Measurements from ENCODE around the gene DENND5B. TPM values are rescaled to one million over a fixed set of nuclear protein-coding genes. Genes with fewer than 3 reads are reported as not detected.

Gene DENND5B
- total RNA-seq, 1 experiment from 2014 or later = 34.9 TPM

DNA sequence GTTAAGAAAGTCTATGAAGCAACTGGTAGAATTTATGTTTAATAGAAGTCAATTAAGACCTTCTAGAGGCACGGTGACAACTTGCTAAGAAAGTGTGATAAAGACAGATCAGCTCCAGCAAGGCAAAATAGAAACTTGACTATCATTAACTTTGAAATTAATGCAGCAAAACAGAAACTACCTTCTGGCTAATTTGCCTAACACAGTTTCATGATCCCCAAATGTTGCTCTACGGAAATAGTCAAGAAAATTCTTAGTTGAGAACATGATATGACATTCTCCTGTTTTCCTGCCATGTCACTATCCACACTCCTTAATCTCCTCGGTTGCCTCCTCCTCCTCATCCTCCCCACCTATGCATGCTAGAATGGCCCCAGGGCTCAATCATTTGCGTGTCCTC is 4.2 kb downstream of the DENND5B start:
- Histone ChIP-seq H3K27me3 (replicated peaks; ENCODE audit: control insufficient read depth, insufficient read depth, low read length) (no peaks in the 10 kb centered on the region), H3K9me3 (no peaks in the 10 kb centered on the region), H3K36me3 (ENCODE audit: control insufficient read depth, insufficient read depth, low read length) (peaks cover 5% of the 10 kb centered on the region; the same call in 1 of the 2 replicates), H3K4me1 (peaks cover 15% of the 10 kb centered on the region; the same call in 1 of the 2 replicates), H3K4me3 (ENCODE audit: low read depth, low read length) (no peak overlapping the region)
- ChIA-PET POLR2A (no interaction called here), CTCF (no interaction called here)
- no peak for DNase-seq
- intact Hi-C loops (cut with micrococcal nuclease; ENCODE audit: unreplicated experiment) = no loop called here
- peaks cover 11% of the 10 kb centered on the region for H3K36me3 Mint-ChIP-seq (ENCODE audit: insufficient read depth, unreplicated experiment)
- H3K4me3 Mint-ChIP-seq (ENCODE audit: unreplicated experiment) = no peak overlapping the region
- peaks cover 15% of the 10 kb centered on the region for H3K4me1 Mint-ChIP-seq (ENCODE audit: low read depth, unreplicated experiment)
- H3K27ac Mint-ChIP-seq (ENCODE audit: unreplicated experiment) = no peak overlapping the region
- H3K27me3 Mint-ChIP-seq (ENCODE audit: insufficient read depth, unreplicated experiment) = no peaks in the 10 kb centered on the region
- TF ChIP-seq CTCF (IDR thresholded peaks at IDR 0.05; ENCODE audit: insufficient read depth in 1 of 2, low read depth in 1 of 2, low read length in 1 of 2, severe bottlenecking in 1 of 2, unreplicated experiment in 1 of 2) = no peak
- no TSS peak for BruUV-seq (replicated peaks)
- no peaks in the 10 kb centered on the region for H3K9me3 Mint-ChIP-seq (ENCODE audit: unreplicated experiment)

DNA sequence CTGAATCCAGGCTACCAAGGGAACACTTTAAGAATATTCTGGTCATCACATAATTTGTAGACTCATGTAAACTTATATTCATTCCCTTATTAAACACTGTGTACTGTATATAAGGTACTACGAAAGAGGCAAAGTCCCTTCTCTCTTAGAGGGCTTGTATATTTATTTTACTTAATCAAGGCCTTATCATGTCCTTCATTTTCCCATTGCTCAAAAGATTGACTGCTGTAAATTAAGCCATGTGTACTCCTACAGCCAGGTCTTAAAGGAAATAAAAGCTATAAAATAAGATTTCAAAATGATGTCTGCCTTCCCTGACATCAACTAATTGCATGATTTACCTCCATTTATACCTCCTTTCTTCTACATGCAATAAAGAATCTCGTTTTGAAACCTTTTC is 5.0 kb downstream of the DENND5B start:
- CTCF ChIA-PET = no interaction called here
- BruUV-seq (replicated peaks) = no TSS peak

GRCh38 chr12:31585271-31585670 is 5.7 kb downstream of the DENND5B start:
- H3K4me1 Mint-ChIP-seq (ENCODE audit: low read depth, unreplicated experiment) = peaks cover 15% of the 10 kb centered on the region
- ChIA-PET POLR2A (no interaction called here), CTCF (interaction anchor here (0.6 kb wide), 1 partner anchor 14 kb away, joined by 3 read pairs; no protein-coding TSS in a partner anchor)
- intact Hi-C loops (cut with micrococcal nuclease; ENCODE audit: unreplicated experiment) = no loop called here
- H3K36me3 ChIP-seq (ENCODE audit: control insufficient read depth, insufficient read depth, low read length) = peaks cover 5% of the 10 kb centered on the region; the same call in 1 of the 2 replicates
- no peaks in the 10 kb centered on the region for H3K27me3 Mint-ChIP-seq (ENCODE audit: insufficient read depth, unreplicated experiment)
- BruUV-seq (replicated peaks) = no TSS peak
- H3K4me1 ChIP-seq = peaks cover 15% of the 10 kb centered on the region; the same call in 1 of the 2 replicates
- TF ChIP-seq CTCF (IDR thresholded peaks at IDR 0.05; ENCODE audit: insufficient read depth in 1 of 2, low read depth in 1 of 2, low read length in 1 of 2, severe bottlenecking in 1 of 2, unreplicated experiment in 1 of 2) = no peak
- no peaks in the 10 kb centered on the region for H3K27me3 ChIP-seq (replicated peaks; ENCODE audit: control insufficient read depth, insufficient read depth, low read length)
- no peak overlapping the region for H3K4me3 ChIP-seq (ENCODE audit: low read depth, low read length)
- H3K9me3 Mint-ChIP-seq (ENCODE audit: unreplicated experiment) = no peaks in the 10 kb centered on the region
- H3K27ac Mint-ChIP-seq (ENCODE audit: unreplicated experiment) = no peak overlapping the region
- H3K9me3 ChIP-seq = no peaks in the 10 kb centered on the region
- no peak for DNase-seq
- peaks cover 5% of the 10 kb centered on the region for H3K36me3 Mint-ChIP-seq (ENCODE audit: insufficient read depth, unreplicated experiment)
- no peak overlapping the region for H3K4me3 Mint-ChIP-seq (ENCODE audit: unreplicated experiment)

More for the DNA sequence above, 5.0 kb downstream of the DENND5B start:
- Mint-ChIP-seq H3K36me3 (ENCODE audit: insufficient read depth, unreplicated experiment) (peaks cover 5% of the 10 kb centered on the region), H3K9me3 (ENCODE audit: unreplicated experiment) (no peaks in the 10 kb centered on the region), H3K27ac (ENCODE audit: unreplicated experiment) (no peak overlapping the region), H3K4me3 (ENCODE audit: unreplicated experiment) (no peak overlapping the region), H3K4me1 (ENCODE audit: low read depth, unreplicated experiment) (peaks cover 15% of the 10 kb centered on the region), H3K27me3 (ENCODE audit: insufficient read depth, unreplicated experiment) (no peaks in the 10 kb centered on the region)
- no peaks in the 10 kb centered on the region for H3K9me3 ChIP-seq
- POLR2A ChIA-PET = no interaction called here
- no peak for TF ChIP-seq CTCF (IDR thresholded peaks at IDR 0.05; ENCODE audit: insufficient read depth in 1 of 2, low read depth in 1 of 2, low read length in 1 of 2, severe bottlenecking in 1 of 2, unreplicated experiment in 1 of 2)
- H3K4me1 ChIP-seq = peaks cover 15% of the 10 kb centered on the region; the same call in 1 of the 2 replicates
- no peak overlapping the region for H3K4me3 ChIP-seq (ENCODE audit: low read depth, low read length)
- no peaks in the 10 kb centered on the region for H3K27me3 ChIP-seq (replicated peaks; ENCODE audit: control insufficient read depth, insufficient read depth, low read length)
- DNase-seq = no peak
- H3K36me3 ChIP-seq (ENCODE audit: control insufficient read depth, insufficient read depth, low read length) = peaks cover 5% of the 10 kb centered on the region; the same call in 1 of the 2 replicates
- intact Hi-C loops (cut with micrococcal nuclease; ENCODE audit: unreplicated experiment) = no loop called here

Measured in Caco-2 (cell line).